Astrocyte of the spinal cord (primary cell): ENCODE measurements around the gene SLC4A2.

Experiments used
- DNase-seq: peaks from one replicate; pipeline ENCODE4 v3.0.0; 2011; ENCODE audit warnings: low read depth, low spot score
- H3K4me3 ChIP-seq: 2 replicates; pipeline ENCODE4 v1.5.1; 2011; ENCODE audit warnings: low read depth, mild to moderate bottlenecking, low read length, moderate library complexity
- in situ Hi-C: cut with HindIII; loops from 2 replicates; pipeline ENCODE4 v1.10.0; 2017; ENCODE audit warnings: low sequenced_read_pairs
- TF ChIP-seq, protein P1 (sequence below): IDR thresholded peaks from 2 replicates; pipeline ENCODE4 v1.5.1; 2012; ENCODE audit warnings: low read depth, mild to moderate bottlenecking, low read length, inconsistent platforms

Gene SLC4A2

DNA sequence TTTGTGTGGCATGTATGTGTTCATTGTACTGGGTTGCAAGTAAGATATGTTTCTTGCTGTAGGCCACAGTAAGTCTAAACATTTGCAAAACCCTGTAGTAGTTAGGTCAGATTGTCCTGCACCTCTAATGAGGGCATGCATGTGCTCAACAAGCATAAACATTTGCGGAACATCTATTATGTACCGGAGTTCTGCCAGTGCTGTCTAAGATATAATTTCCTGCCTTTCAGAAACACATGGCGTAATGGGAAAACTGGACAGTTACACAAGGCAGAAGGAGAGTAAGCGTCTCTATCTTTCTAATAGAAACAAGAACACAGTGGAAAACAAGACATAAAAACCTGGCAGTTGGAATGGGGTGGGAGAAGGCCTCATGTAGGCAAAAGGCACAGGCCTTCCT, 28.4 kb upstream of the SLC4A2 start:
- in situ Hi-C loops, result no loop called here
- no peak for DNase-seq
- TF ChIP-seq, protein P1, sequence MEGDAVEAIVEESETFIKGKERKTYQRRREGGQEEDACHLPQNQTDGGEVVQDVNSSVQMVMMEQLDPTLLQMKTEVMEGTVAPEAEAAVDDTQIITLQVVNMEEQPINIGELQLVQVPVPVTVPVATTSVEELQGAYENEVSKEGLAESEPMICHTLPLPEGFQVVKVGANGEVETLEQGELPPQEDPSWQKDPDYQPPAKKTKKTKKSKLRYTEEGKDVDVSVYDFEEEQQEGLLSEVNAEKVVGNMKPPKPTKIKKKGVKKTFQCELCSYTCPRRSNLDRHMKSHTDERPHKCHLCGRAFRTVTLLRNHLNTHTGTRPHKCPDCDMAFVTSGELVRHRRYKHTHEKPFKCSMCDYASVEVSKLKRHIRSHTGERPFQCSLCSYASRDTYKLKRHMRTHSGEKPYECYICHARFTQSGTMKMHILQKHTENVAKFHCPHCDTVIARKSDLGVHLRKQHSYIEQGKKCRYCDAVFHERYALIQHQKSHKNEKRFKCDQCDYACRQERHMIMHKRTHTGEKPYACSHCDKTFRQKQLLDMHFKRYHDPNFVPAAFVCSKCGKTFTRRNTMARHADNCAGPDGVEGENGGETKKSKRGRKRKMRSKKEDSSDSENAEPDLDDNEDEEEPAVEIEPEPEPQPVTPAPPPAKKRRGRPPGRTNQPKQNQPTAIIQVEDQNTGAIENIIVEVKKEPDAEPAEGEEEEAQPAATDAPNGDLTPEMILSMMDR, result no peak
- H3K4me3 ChIP-seq, result no peak overlapping the region

DNA sequence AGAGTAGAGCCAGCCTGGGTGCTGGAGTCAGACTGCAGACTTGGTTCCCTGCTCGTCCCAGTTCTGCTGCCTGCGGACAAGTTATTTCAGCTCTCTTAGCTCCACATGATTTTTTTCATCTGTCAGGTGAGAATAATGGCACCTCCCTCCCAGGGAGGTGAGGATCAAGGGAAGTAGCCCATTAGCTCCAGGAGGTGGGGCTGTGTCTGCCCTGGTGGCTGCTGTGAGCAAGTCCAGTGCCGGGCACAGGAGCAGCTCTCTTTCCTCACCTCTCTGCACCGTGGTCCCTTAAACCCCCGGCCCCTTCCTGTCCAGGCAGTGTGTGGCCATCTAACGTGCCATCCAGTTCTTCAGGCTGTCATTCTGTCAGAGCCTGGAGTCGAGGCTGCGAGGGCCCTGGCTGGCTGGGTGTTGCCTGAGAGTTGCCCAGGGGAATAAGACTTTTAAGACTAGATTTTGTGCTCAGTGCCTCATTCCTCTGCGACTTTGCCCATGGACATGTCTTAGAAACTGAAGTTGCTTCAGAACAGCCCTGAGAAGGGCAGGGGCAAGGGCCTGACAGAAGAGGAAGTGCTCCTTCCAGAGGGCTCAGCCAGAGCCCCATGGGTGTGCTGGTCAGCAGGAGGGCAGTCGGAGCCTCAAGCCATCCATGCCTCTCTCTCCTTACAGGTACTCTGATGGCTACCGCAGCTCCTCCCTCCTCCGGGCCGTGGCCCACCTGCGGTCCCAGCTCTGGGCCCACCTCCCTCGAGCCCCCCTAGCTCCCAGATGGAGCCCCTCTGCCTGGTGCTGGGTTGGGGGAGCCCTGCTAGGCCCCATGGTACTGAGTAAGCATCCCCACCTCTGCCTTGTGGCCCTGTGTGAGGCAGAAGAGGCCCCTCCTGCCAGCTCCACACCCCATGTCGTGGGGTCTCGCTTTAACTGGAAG, 26.2 kb upstream of the SLC4A2 start:
- TF ChIP-seq, protein P1, result no peak
- no peak overlapping the region for H3K4me3 ChIP-seq
- in situ Hi-C loops, result no loop called here
- DNase-seq, result no peak

GRCh38 chr7:151033864-151034249, 25.5 kb upstream of the SLC4A2 start:
- DNase-seq, result no peak
- TF ChIP-seq, protein P1, result no peak
- in situ Hi-C loops, result no loop called here
- H3K4me3 ChIP-seq, result no peak overlapping the region

DNA sequence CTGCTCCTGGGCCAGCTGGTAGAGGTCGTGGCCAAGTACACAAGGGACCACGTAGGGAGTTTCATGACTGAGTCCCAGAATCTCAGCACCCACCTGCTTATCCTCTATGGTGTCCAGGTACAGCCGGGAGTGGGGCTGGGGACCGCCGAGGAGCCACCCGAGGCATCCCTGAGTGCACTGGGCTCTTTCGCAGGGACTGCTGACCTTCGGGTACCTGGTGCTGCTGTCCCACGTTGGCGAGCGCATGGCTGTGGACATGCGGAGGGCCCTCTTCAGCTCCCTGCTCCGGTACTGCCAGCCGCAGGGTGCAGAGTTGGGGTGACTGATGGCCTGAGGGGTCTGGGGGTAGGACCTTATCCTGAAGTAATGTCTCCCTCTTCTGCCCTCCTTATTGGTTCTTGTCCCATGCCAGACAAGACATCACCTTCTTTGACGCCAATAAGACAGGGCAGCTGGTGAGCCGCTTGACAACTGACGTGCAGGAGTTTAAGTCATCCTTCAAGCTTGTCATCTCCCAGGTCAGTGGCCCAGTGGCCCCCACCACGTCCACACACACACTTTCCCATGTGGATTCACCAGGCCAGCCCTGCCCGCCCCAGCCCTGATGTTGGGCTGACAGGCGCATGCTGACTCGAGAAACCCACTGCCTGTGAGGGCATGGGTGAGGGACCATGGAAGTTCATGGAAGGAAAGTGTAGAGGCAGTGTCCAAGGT, 24.9 kb upstream of the SLC4A2 start:
- TF ChIP-seq, protein P1, result no peak
- DNase-seq, result no peak
- in situ Hi-C loops, result no loop called here
- no peak overlapping the region for H3K4me3 ChIP-seq

GRCh38 chr7:151035026-151035717, 24.2 kb upstream of the SLC4A2 start:
- no peak for DNase-seq
- H3K4me3 ChIP-seq, result no peak overlapping the region
- TF ChIP-seq, protein P1, result no peak
- in situ Hi-C loops, result no loop called here

DNA sequence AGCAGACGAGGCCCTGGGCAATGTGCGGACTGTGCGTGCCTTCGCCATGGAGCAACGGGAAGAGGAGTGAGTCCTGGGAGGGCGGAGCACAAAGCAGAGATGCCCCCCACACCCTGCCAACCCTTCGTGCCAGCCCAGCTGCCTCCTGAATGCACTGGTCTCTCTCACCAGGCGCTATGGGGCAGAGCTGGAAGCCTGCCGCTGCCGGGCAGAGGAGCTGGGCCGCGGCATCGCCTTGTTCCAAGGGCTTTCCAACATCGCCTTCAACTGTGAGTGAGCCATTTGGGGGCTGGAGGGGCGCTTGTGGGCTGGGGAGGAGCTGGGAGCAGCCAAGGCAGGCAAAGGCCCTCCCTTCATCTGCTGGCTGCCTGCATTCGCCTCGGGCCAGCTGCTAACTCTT, 23.5 kb upstream of the SLC4A2 start:
- in situ Hi-C loops, result no loop called here
- no peak for DNase-seq
- TF ChIP-seq, protein P1, result no peak
- H3K4me3 ChIP-seq, result no peak overlapping the region
